ENCODE data around the gene TUBA8.
"Not testable (repeated sequence)": the region's sequence is repeated elsewhere in the genome, so short reads cannot be mapped to it uniquely, and the experiment has no call there.

TUBA8 gene

GRCh38 chr22:18130699-18131429 lies 20.3 kb downstream of the TUBA8 start:
- no peak for DNase-seq (ENCODE audit: low read depth)

- no peak for DNase-seq (ENCODE audit: low read depth)
These were observed 22.8 kb downstream of the TUBA8 start for GRCh38 chr22:18133452-18133851.

- no peak for DNase-seq (ENCODE audit: low read depth)
These were observed 26.1 kb downstream of the TUBA8 start for GRCh38 chr22:18136563-18137320.

- not testable (repeated sequence) for DNase-seq (ENCODE audit: low read depth)
These were observed 30.4 kb downstream of the TUBA8 start for GRCh38 chr22:18141004-18141403.

GRCh38 chr22:18144105-18144504 lies 33.5 kb downstream of the TUBA8 start:
- no peak for DNase-seq (ENCODE audit: low read depth)

- no peak for DNase-seq (ENCODE audit: low read depth)
These were observed 35.2 kb downstream of the TUBA8 start for GRCh38 chr22:18145676-18146388.

GRCh38 chr22:18146389-18146753 lies 35.8 kb downstream of the TUBA8 start:
- no peak for DNase-seq (ENCODE audit: low read depth)

- DNase-seq (ENCODE audit: low read depth): no peak
These were observed 37.2 kb downstream of the TUBA8 start for GRCh38 chr22:18147791-18148190.

- DNase-seq (ENCODE audit: low read depth): no peak
These were observed 37.8 kb downstream of the TUBA8 start for GRCh38 chr22:18148293-18148965.

- no peak for DNase-seq (ENCODE audit: low read depth)
These were observed 41.9 kb downstream of the TUBA8 start for GRCh38 chr22:18152519-18152918.

- no peak for DNase-seq (ENCODE audit: low read depth)
These were observed 44.3 kb downstream of the TUBA8 start for GRCh38 chr22:18154821-18155390.

GRCh38 chr22:18155546-18155945 lies 44.9 kb downstream of the TUBA8 start:
- DNase-seq (ENCODE audit: low read depth): not testable (repeated sequence)

- DNase-seq (ENCODE audit: low read depth): no peak
These were observed 46.5 kb downstream of the TUBA8 start for GRCh38 chr22:18156878-18157713.

GRCh38 chr22:18157714-18158028 lies 47.1 kb downstream of the TUBA8 start:
- no peak for DNase-seq (ENCODE audit: low read depth)

GRCh38 chr22:18160641-18161040 lies 50.0 kb downstream of the TUBA8 start:
- not testable (repeated sequence) for DNase-seq (ENCODE audit: low read depth)

- not testable (repeated sequence) for DNase-seq (ENCODE audit: low read depth)
These were observed 53.2 kb downstream of the TUBA8 start for GRCh38 chr22:18163843-18164242.

GRCh38 chr22:18164584-18164983 lies 54.0 kb downstream of the TUBA8 start:
- DNase-seq (ENCODE audit: low read depth): not testable (repeated sequence)

- DNase-seq (ENCODE audit: low read depth): not testable (repeated sequence)
These were observed 54.7 kb downstream of the TUBA8 start for GRCh38 chr22:18165356-18165755.

GRCh38 chr22:18170284-18170683 lies 59.7 kb downstream of the TUBA8 start:
- DNase-seq (ENCODE audit: low read depth): not testable (repeated sequence)

GRCh38 chr22:18172203-18172602 lies 61.6 kb downstream of the TUBA8 start:
- DNase-seq (ENCODE audit: low read depth): not testable (repeated sequence)

GRCh38 chr22:18172776-18173175 lies 62.2 kb downstream of the TUBA8 start:
- not testable (repeated sequence) for DNase-seq (ENCODE audit: low read depth)

Measured in stimulated activated CD8-positive, alpha-beta memory T cell treated with anti-CD3 and anti-CD28 coated beads, Interleukin-12 subunit alpha, Interleukin-12 subunit beta, amount 100 ng/mL, for 1 hour (primary cell).